ENCODE results near the gene CD69. TPM values are rescaled to one million over a fixed set of nuclear protein-coding genes. Genes with fewer than 3 reads are reported as not detected.

The CD69 gene
- total and polyA plus RNA-seq, 2 donors (not counting 3 experiments of a cell fraction or from before 2014, with no cell fraction given): 0.49 to 4.4 TPM

- FAIRE-seq (peak; percentile 87), DNase-seq (ENCODE audit: low read depth, low spot score) (peak; percentile 87)
- H2AFZ ChIP-seq (ENCODE audit: low read depth, low read length): peak overlapping the region; percentile 63
- H3K9ac ChIP-seq (replicated peaks; ENCODE audit: extremely low read depth, insufficient read depth, low read length): no peak overlapping the region
- no peak overlapping the region for H3K4me3 ChIP-seq (replicated peaks in 1 of 3; ENCODE audit: insufficient read depth in 1 of 3, low read depth in 1 of 3, low read length in 3 of 3)
- peak overlapping the region; percentile 1 for H3K27ac ChIP-seq (ENCODE audit: insufficient read depth, low read depth, low read length)
- BruUV-seq (replicated peaks): no TSS peak
- H3K9me1 ChIP-seq (replicated peaks; ENCODE audit: control insufficient read depth, extremely low read depth, insufficient read depth, low read length): no peaks in the 10 kb centered on the region
- CTCF ChIA-PET: interaction anchor here (0.6 to 9.2 kb wide), 24 partner anchors 10 to 342 kb away, joined by 3 to 332 read pairs (median 4); partner anchors contain the start of gene CD69
- H4K20me1 ChIP-seq (replicated peaks; ENCODE audit: control insufficient read depth, extremely low read depth, insufficient read depth, low read length): no peaks in the 10 kb centered on the region
- H3K4me2 ChIP-seq (ENCODE audit: insufficient read depth, low read length): no peak overlapping the region
- H3K9me3 ChIP-seq (replicated peaks; ENCODE audit: control insufficient read depth, insufficient read depth, low read length): no peaks in the 10 kb centered on the region
- H3K36me3 ChIP-seq (ENCODE audit: control insufficient read depth in 2 of 2, extremely low read depth in 1 of 2, insufficient read depth in 2 of 2, low read length in 2 of 2): no peaks in the 10 kb centered on the region
- TF ChIP-seq CTCF (IDR thresholded peaks at IDR 0.05; ENCODE audit: extremely low read depth in 1 of 2, insufficient read depth in 1 of 2, low read depth in 1 of 2, low read length in 2 of 2): peak; percentile 54 to 67
- TF ChIP-seq MAX (IDR thresholded peaks at IDR 0.05; ENCODE audit: insufficient read depth, insufficient read length): no peak
- no peaks in the 10 kb centered on the region for H3K27me3 ChIP-seq (ENCODE audit: control insufficient read depth in 2 of 2, insufficient read depth in 2 of 2, low read length in 2 of 2)
- dilution Hi-C loops (cut with MboI; ENCODE audit: extremely low pct_ligation_motif_present, low sequenced_read_pairs) (no loop called here), intact Hi-C loops (cut with micrococcal nuclease) (loop anchor here (1.0 to 5.0 kb wide), 3 partner anchors 48 to 234 kb away; partner anchors contain the start of gene CLEC9A)
- no peaks in the 10 kb centered on the region for H3K79me2 ChIP-seq (ENCODE audit: control insufficient read depth, insufficient read depth, low read length)
- H3K4me1 ChIP-seq (ENCODE audit: control insufficient read depth, extremely low read depth, insufficient read depth, low read length): peaks cover 39% of the 10 kb centered on the region
- POLR2A ChIA-PET: no interaction called here
Observed at GRCh38 chr12:9797722-9798619, 37.3 kb upstream of the CD69 start.

- H3K79me2 ChIP-seq (ENCODE audit: control insufficient read depth, insufficient read depth, low read length): no peaks in the 10 kb centered on the region
- no peak overlapping the region for H3K4me3 ChIP-seq (replicated peaks in 1 of 3; ENCODE audit: insufficient read depth in 1 of 3, low read depth in 1 of 3, low read length in 3 of 3)
- DNase-seq (ENCODE audit: low read depth, low spot score) (peak; percentile 26), FAIRE-seq (no peak)
- H3K9me1 ChIP-seq (replicated peaks; ENCODE audit: control insufficient read depth, extremely low read depth, insufficient read depth, low read length): no peaks in the 10 kb centered on the region
- no peaks in the 10 kb centered on the region for H3K27me3 ChIP-seq (ENCODE audit: control insufficient read depth in 2 of 2, insufficient read depth in 2 of 2, low read length in 2 of 2)
- H3K4me2 ChIP-seq (ENCODE audit: insufficient read depth, low read length): peak overlapping the region; percentile 70
- H3K36me3 ChIP-seq (ENCODE audit: control insufficient read depth in 2 of 2, extremely low read depth in 1 of 2, insufficient read depth in 2 of 2, low read length in 2 of 2): no peaks in the 10 kb centered on the region
- intact Hi-C loops (cut with micrococcal nuclease): loop anchor here (5.0 kb wide), 1 partner anchor 235 kb away; the partner anchor contains the start of gene CLEC9A
- dilution Hi-C loops (cut with MboI; ENCODE audit: extremely low pct_ligation_motif_present, low sequenced_read_pairs): no loop called here
- ChIA-PET POLR2A (no interaction called here), CTCF (interaction anchor here (1.0 to 9.2 kb wide), 10 partner anchors 9 to 343 kb away, joined by 3 to 332 read pairs (median 6); partner anchors contain the start of gene CD69)
- H4K20me1 ChIP-seq (replicated peaks; ENCODE audit: control insufficient read depth, extremely low read depth, insufficient read depth, low read length): no peaks in the 10 kb centered on the region
- H3K9me3 ChIP-seq (replicated peaks; ENCODE audit: control insufficient read depth, insufficient read depth, low read length): no peaks in the 10 kb centered on the region
- H3K4me1 ChIP-seq (ENCODE audit: control insufficient read depth, extremely low read depth, insufficient read depth, low read length): peaks cover 46% of the 10 kb centered on the region
- TF ChIP-seq POLR2AphosphoS5 (IDR thresholded peaks at IDR 0.05; ENCODE audit: insufficient read depth, low read depth, low read length) (no peak), GATA2 (IDR thresholded peaks at IDR 0.05; ENCODE audit: insufficient read depth, insufficient read length, low read depth, low read length) (no peak), JUN (IDR thresholded peaks at IDR 0.05; ENCODE audit: borderline replicate concordance, insufficient read depth, insufficient read length, low read depth) (no peak), EZH2 (IDR thresholded peaks at IDR 0.05; ENCODE audit: borderline replicate concordance, low read depth, low read length, severe bottlenecking) (no peak), CTCF (IDR thresholded peaks at IDR 0.05; ENCODE audit: extremely low read depth in 1 of 2, insufficient read depth in 1 of 2, low read depth in 1 of 2, low read length in 2 of 2) (no peak), MYC (IDR thresholded peaks at IDR 0.05; ENCODE audit: low read depth, low read length) (no peak), POLR2A (IDR thresholded peaks at IDR 0.05; ENCODE audit: low read depth, low read length) (no peak), MAX (IDR thresholded peaks at IDR 0.05; ENCODE audit: insufficient read depth, insufficient read length) (no peak), FOS (IDR thresholded peaks at IDR 0.05; ENCODE audit: borderline replicate concordance, insufficient read depth, low read length) (no peak)
- BruUV-seq (replicated peaks): no TSS peak
- peak overlapping the region; percentile 86 for H2AFZ ChIP-seq (ENCODE audit: low read depth, low read length)
- peak overlapping the region; percentile 1 for H3K27ac ChIP-seq (ENCODE audit: insufficient read depth, low read depth, low read length)
- H3K9ac ChIP-seq (replicated peaks; ENCODE audit: extremely low read depth, insufficient read depth, low read length): peak overlapping the region; percentile 23
Observed at GRCh38 chr12:9796971-9797370, 36.3 kb upstream of the CD69 start.

Data from endothelial cell of umbilical vein (primary cell).